DMS 273 (cell line): ENCODE results near the gene FMNL3.
"Not testable (repeated sequence)": the region's sequence is repeated elsewhere in the genome, so short reads cannot be mapped to it uniquely, and the experiment has no call there.

ENCODE experiments used
- DNase-seq: peaks from one replicate; lab custom pipeline; 2025; ENCODE audit not compliant: unreplicated experiment; lab: John Stamatoyannopoulos, UW

The FMNL3 gene

DNA sequence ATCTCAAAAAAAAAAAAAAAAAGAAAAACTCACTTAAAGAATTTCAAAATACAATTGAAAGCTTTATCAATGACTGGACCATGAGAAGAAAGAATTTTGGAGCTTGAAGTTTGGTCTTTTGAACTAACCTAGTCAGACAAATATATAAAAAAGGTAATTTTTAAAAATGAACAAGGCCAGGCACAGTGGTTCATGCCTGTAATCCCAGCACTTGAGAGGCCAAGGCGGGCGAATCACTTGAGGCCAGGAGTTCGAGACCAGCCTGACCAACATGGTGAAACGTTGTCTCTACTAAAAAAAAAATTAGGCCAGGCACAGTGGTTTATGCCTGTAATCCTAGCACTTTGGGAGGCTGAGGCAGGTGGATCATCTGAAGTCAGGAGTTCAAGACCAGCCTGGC lies 96.4 kb downstream of the FMNL3 start:
- not testable (repeated sequence) for DNase-seq

GRCh38 chr12:49609875-49610154 lies 97.4 kb downstream of the FMNL3 start:
- DNase-seq = no peak

DNA sequence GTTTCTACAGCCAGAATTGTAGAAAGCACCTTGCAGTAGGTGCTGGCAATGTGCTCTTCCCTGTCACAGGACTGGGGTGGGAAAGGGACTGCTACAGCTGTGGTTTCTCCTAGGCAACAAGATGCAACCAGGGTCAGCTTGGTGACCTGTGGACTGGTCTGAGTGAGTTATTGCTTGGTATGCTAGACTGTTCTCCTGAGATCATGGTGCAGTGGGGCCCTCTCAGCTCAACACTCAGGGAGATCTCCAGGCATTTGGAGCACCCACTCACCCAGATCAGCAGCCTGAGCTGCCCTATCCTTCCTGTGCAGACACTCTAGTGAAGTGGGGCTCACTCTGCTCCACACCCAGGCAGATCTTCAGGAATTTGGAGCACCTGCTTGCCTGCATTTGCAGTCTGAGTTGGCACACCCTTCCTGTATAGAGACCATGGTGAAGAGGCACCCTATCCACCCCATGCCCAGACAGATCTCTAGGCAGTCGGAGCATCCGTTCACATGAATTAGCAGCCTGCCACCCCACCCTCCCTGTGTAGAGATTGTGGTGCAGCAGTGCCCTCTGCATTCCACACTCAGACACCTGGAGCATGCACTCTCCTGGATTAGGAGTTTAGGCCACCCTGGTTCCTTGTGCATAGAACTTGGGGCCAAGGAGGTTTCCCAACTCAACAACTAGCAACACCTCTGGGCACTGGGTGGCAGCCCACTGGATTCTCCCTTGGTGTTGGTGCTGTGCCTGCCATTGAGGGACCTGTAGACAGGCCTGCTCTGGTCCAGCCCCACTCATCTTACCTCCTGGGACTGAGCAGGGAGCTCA lies 97.9 kb downstream of the FMNL3 start:
- no peak for DNase-seq

- not testable (repeated sequence) for DNase-seq
Measured at GRCh38 chr12:49605539-49605938, 101.7 kb downstream of the FMNL3 start, which contains the start of gene FAM186B. FAM186B (minus strand) TSS chr12:49605639; CDS start chr12:49605477, 162 bp downstream.

DNA sequence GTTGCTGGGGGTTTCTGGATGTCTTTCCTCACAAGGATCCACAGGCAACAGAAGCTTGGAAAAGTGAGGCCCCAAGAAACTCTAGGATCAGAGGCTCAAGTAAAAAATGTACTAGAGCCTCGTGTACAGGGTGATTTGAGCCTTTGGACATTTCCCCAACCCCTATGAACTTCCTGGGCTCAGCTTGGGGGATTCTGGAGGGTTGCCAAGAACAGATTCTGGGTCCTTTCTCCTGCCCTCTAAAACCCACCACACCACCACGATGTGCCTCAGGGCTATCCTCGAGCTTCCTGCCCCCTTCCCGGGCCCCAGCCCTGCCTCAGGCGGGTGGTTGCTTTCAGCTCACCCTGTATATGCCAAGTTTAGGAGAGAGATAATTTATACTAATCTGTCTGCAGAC lies 102.3 kb downstream of the FMNL3 start:
- no peak for DNase-seq

DNA sequence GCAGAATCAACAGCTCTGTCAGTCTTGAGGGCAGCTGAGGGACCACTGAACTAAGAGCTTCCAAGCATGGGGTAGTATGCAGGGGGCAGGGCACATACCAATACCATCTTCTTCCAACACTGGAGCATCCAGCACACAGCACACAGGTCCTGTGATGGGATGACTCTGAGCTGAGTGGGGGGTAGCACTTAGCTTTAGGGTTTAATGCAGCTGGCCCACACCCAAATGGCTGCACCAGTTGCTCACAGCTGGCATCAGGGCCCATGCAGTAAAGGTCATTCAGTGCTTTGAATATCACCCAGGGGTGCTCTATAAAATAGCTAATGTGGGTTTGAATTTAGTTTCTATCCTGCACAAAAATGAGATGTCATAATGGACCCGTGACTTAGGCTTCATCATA lies 103.5 kb downstream of the FMNL3 start:
- no peak for DNase-seq

- no peak for DNase-seq
Measured at GRCh38 chr12:49599961-49600360, 107.2 kb downstream of the FMNL3 start.

DNA sequence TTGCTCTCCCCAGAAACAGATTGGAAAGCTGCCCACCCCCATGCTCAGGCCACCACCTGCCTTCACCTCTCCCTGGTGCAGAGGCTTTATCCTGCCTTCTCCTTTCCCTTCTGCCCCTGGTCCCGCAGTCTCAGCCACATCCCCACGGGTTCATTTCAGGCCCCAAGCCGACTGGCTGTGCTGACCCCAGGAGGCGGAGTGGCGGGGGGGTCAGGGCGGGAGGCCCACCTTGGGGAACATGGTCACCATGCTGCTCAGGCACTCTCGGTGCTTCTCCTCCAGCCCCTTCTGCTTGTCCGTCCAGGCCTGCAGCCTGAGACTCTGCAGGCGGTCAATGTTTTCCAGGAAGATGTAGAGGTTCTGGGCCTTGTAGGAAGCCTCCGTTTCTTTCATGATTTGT lies 108.7 kb downstream of the FMNL3 start:
- DNase-seq = no peak

GRCh38 chr12:49588721-49589516 lies 118.3 kb downstream of the FMNL3 start:
- DNase-seq = peak; percentile 23

GRCh38 chr12:49588281-49588680 lies 118.9 kb downstream of the FMNL3 start:
- DNase-seq = no peak

DNA sequence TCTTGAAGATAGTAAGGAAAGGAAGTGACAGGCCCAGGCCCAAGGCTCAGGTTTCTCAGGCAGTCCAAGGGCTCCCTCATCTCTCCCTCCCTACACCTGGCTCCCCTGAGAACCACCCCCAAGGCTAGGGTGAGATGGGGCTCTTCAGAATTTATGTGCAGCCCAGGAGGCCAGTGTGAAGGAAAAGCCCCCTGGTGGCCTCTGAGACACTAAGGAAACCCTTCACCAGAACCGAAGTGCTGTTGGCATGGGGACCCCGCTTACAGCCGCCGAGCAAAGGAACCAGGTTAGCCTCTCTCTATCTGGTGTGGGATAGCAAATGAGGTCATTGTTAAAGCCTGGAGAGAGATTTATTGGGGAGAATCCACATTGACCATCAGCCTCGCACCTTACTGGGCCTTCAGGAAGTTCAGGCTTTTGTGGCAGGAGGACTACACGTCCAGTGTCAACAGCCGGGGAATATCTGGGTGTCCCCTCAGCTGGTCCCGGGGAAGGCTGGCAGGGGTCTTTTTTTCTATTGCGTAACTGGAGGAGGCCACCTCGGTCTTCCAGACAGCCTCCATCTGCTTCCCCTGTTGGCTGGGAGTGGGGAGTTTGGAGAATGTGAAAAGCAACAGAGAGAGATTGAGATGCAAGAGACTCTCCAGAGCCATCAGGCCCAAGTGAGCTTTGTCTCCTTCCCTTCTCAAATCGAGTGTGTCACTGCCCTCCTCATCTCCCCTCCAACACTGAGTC lies 119.9 kb downstream of the FMNL3 start:
- no peak for DNase-seq
